DND-41 (cell line): ENCODE data around the gene WDFY3.

Source experiments
- ATAC-seq: fragments of 200-7000 bp; cut with Tn5 transposase; 3 replicates; pipeline ENCODE4 v1.9.1; 2021; ENCODE audit warnings: low read depth; ENCODE audit not compliant: insufficient read depth
- DNase-seq: peaks from one replicate; pipeline ENCODE4 v3.0.0-alpha.2; 2020
- H2AFZ ChIP-seq: 2 replicates; pipeline ENCODE4 v1.6.0; 2012; ENCODE audit warnings: low read depth, low read length
- H3K27ac ChIP-seq: 2 replicates; pipeline ENCODE4 v1.5.1; 2012; ENCODE audit warnings: low read length, inconsistent platforms
- H3K27me3 ChIP-seq: fragments of 200-600 bp; sonication (generic); 2 replicates; pipeline ENCODE4 v1.6.0; 2012; ENCODE audit warnings: low read length, mild to moderate bottlenecking, inconsistent platforms; ENCODE audit not compliant: insufficient read depth, poor library complexity
- H3K36me3 ChIP-seq: 2 replicates; pipeline ENCODE4 v1.5.1; 2012; ENCODE audit warnings: low read length, inconsistent platforms; ENCODE audit not compliant: insufficient read depth
- H3K4me1 ChIP-seq: 2 replicates; pipeline ENCODE4 v1.5.1; 2012; ENCODE audit warnings: mild to moderate bottlenecking, low read length; ENCODE audit not compliant: insufficient read depth
- H3K4me2 ChIP-seq: 2 replicates; pipeline ENCODE4 v1.6.0; 2012; ENCODE audit warnings: mild to moderate bottlenecking, moderate library complexity, low read length, inconsistent platforms; ENCODE audit not compliant: insufficient read depth
- H3K4me3 ChIP-seq, 2 experiments: fragments of 200-600 bp in 1 of 2; shearing (Covaris generic) in 1 of 2; 2 replicates each; pipeline ENCODE4 v1.5.1; 2012 to 2016; ENCODE audit warnings: inconsistent platforms in 2 of 2, low read length in 2 of 2, mild to moderate bottlenecking in 2 of 2, low read depth in 1 of 2, moderate library complexity in 1 of 2
- H3K79me2 ChIP-seq: 2 replicates; pipeline ENCODE4 v1.6.0; 2012; ENCODE audit warnings: low read length, inconsistent platforms; ENCODE audit not compliant: insufficient read depth
- H3K9ac ChIP-seq: 2 replicates; pipeline ENCODE4 v1.6.0; 2012; ENCODE audit warnings: low read depth, mild to moderate bottlenecking, inconsistent platforms, low read length, moderate library complexity
- H3K9me3 ChIP-seq: 2 replicates; pipeline ENCODE4 v1.5.1; 2012; ENCODE audit warnings: low read length, moderate library complexity, mild to moderate bottlenecking, inconsistent platforms; ENCODE audit not compliant: insufficient read depth, severe bottlenecking
- H4K20me1 ChIP-seq: 2 replicates; pipeline ENCODE4 v1.6.0; 2012; ENCODE audit warnings: low read length; ENCODE audit not compliant: insufficient read depth
- CTCF ChIP-seq: IDR thresholded peaks from 2 replicates; pipeline ENCODE4 v1.5.1; 2012; ENCODE audit warnings: borderline replicate concordance, low read length, moderate library complexity, mild to moderate bottlenecking; ENCODE audit not compliant: poor library complexity, severe bottlenecking; ENCODE audit errors: extremely low read depth
- EZH2 ChIP-seq: IDR thresholded peaks from 3 replicates; pipeline ENCODE4 v1.6.1; 2012; ENCODE audit warnings: borderline replicate concordance, low read depth, mild to moderate bottlenecking, moderate library complexity, low read length, inconsistent platforms; ENCODE audit not compliant: severe bottlenecking

The WDFY3 gene

GRCh38 chr4:84913176-84913575 is 53.3 kb downstream of the WDFY3 start:
- ATAC-seq (no peak), DNase-seq (no peak)
- Histone ChIP-seq H2AFZ (no peak overlapping the region), H3K4me1 (no peaks in the 10 kb centered on the region), H3K27ac (no peak overlapping the region), H4K20me1 (no peaks in the 10 kb centered on the region), H3K79me2 (no peaks in the 10 kb centered on the region), H3K36me3 (no peaks in the 10 kb centered on the region), H3K4me3 (no peak overlapping the region), H3K27me3 (no peaks in the 10 kb centered on the region), H3K4me2 (no peak overlapping the region), H3K9ac (no peak overlapping the region), H3K9me3 (no peaks in the 10 kb centered on the region)
- TF ChIP-seq CTCF (no peak), EZH2 (no peak)

- Histone ChIP-seq H2AFZ (no peak overlapping the region), H3K27me3 (no peaks in the 10 kb centered on the region), H4K20me1 (no peaks in the 10 kb centered on the region), H3K4me2 (no peak overlapping the region), H3K4me1 (no peaks in the 10 kb centered on the region), H3K36me3 (no peaks in the 10 kb centered on the region), H3K79me2 (no peaks in the 10 kb centered on the region), H3K9me3 (no peaks in the 10 kb centered on the region), H3K4me3 (no peak overlapping the region), H3K27ac (no peak overlapping the region), H3K9ac (no peak overlapping the region)
- DNase-seq (no peak), ATAC-seq (no peak)
- TF ChIP-seq CTCF (no peak), EZH2 (no peak)
These were observed 53.7 kb downstream of the WDFY3 start for GRCh38 chr4:84912741-84913140.

GRCh38 chr4:84908876-84909275 is 57.6 kb downstream of the WDFY3 start:
- no peak for TF ChIP-seq CTCF
- TF ChIP-seq EZH2 = no peak
- Histone ChIP-seq H3K36me3 (no peaks in the 10 kb centered on the region), H3K4me1 (no peaks in the 10 kb centered on the region), H3K27ac (no peak overlapping the region), H4K20me1 (no peaks in the 10 kb centered on the region), H3K27me3 (no peaks in the 10 kb centered on the region), H3K9ac (no peak overlapping the region), H3K4me3 (no peak overlapping the region), H2AFZ (no peak overlapping the region), H3K9me3 (no peaks in the 10 kb centered on the region), H3K79me2 (no peaks in the 10 kb centered on the region), H3K4me2 (no peak overlapping the region)
- DNase-seq (no peak), ATAC-seq (no peak)

- Histone ChIP-seq H3K4me2 (no peak overlapping the region), H3K4me1 (no peaks in the 10 kb centered on the region), H3K9me3 (no peaks in the 10 kb centered on the region), H3K27ac (no peak overlapping the region), H3K36me3 (no peaks in the 10 kb centered on the region), H3K4me3 (no peak overlapping the region), H3K79me2 (no peaks in the 10 kb centered on the region), H3K9ac (no peak overlapping the region), H2AFZ (no peak overlapping the region), H3K27me3 (no peaks in the 10 kb centered on the region), H4K20me1 (no peaks in the 10 kb centered on the region)
- no peak for DNase-seq
- no peak for TF ChIP-seq EZH2
- TF ChIP-seq CTCF = no peak
- no peak for ATAC-seq
These were observed 59.3 kb downstream of the WDFY3 start for GRCh38 chr4:84907145-84907544.
